ENCODE data around the gene OR51G1. TPM values are rescaled to one million over a fixed set of nuclear protein-coding genes. Genes with fewer than 3 reads are reported as not detected.

The OR51G1 gene
- total RNA-seq, 1 experiment from 2014 or later, result not detected

- DNase-seq (ENCODE audit: low spot score), result no peak
Observed at GRCh38 chr11:4881860-4882500, 42.2 kb downstream of the OR51G1 start, which contains the start of gene OR51T1. Gene OR51T1 (plus strand): TSS chr11:4881900. CDS start chr11:4881900, 0 bp downstream.

GRCh38 chr11:4881188-4881587 lies 43.0 kb downstream of the OR51G1 start:
- DNase-seq (ENCODE audit: low spot score), result no peak
- in situ Hi-C loops (cut with HindIII; ENCODE audit: low sequenced_read_pairs), result no loop called here

More at GRCh38 chr11:4881860-4882500, 42.2 kb downstream of the OR51G1 start, which contains the start of gene OR51T1:
- in situ Hi-C loops (cut with HindIII; ENCODE audit: low sequenced_read_pairs), result no loop called here

Other genes with a start within 250 kb of the OR51G1 start
- not detected in 2 replicates for gene OR51E2, start 226.5 kb downstream of the OR51G1 start, total RNA-seq (2014; rRNA removed; shearing (Covaris generic))
- gene MMP26, start 219.6 kb downstream of the OR51G1 start, total RNA-seq (2014; rRNA removed; shearing (Covaris generic)), result not detected in 2 replicates
- gene OR51F1, start 154.4 kb downstream of the OR51G1 start, total RNA-seq (2014; rRNA removed; shearing (Covaris generic)), result not detected in 2 replicates
- gene OR52R1, start 120.0 kb downstream of the OR51G1 start, total RNA-seq (2014; rRNA removed; shearing (Covaris generic)), result not detected in 2 replicates
- not detected in 2 replicates for gene OR51F2, start 103.0 kb downstream of the OR51G1 start, total RNA-seq (2014; rRNA removed; shearing (Covaris generic))
- gene OR51S1, start 75.1 kb downstream of the OR51G1 start, total RNA-seq (2014; rRNA removed; shearing (Covaris generic)), result not detected in 2 replicates
- gene OR51T1, start 42.4 kb downstream of the OR51G1 start, total RNA-seq (2014; rRNA removed; shearing (Covaris generic)), result not detected in 2 replicates
- not detected in 2 replicates for gene OR51A7, start 20.6 kb downstream of the OR51G1 start, total RNA-seq (2014; rRNA removed; shearing (Covaris generic))
- gene OR51G2, start 5.0 kb downstream of the OR51G1 start, total RNA-seq (2014; rRNA removed; shearing (Covaris generic)), result not detected in 2 replicates
- gene OR51A4, start 23.3 kb upstream of the OR51G1 start, total RNA-seq (2014; rRNA removed; shearing (Covaris generic)), result not detected in 2 replicates
- gene OR51A2, start 31.4 kb upstream of the OR51G1 start, total RNA-seq (2014; rRNA removed; shearing (Covaris generic)), result not detected in 2 replicates
- gene OR51L1, start 70.5 kb upstream of the OR51G1 start, total RNA-seq (2014; rRNA removed; shearing (Covaris generic)), result not detected in 2 replicates
- not detected in 2 replicates for gene OR52J3, start 122.2 kb upstream of the OR51G1 start, total RNA-seq (2014; rRNA removed; shearing (Covaris generic))
- gene OR52E2, start 135.3 kb upstream of the OR51G1 start, total RNA-seq (2014; rRNA removed; shearing (Covaris generic)), result not detected in 2 replicates
- not detected in 2 replicates for gene OR52E1, start 145.2 kb upstream of the OR51G1 start, total RNA-seq (2014; rRNA removed; shearing (Covaris generic))
- gene OR52A5, start 214.0 kb upstream of the OR51G1 start, total RNA-seq (2014; rRNA removed; shearing (Covaris generic)), result not detected in 2 replicates
- not detected in 2 replicates for gene OR52A1, start 230.4 kb upstream of the OR51G1 start, total RNA-seq (2014; rRNA removed; shearing (Covaris generic))